ENCODE data around the gene TMCC2.

Gene TMCC2

DNA sequence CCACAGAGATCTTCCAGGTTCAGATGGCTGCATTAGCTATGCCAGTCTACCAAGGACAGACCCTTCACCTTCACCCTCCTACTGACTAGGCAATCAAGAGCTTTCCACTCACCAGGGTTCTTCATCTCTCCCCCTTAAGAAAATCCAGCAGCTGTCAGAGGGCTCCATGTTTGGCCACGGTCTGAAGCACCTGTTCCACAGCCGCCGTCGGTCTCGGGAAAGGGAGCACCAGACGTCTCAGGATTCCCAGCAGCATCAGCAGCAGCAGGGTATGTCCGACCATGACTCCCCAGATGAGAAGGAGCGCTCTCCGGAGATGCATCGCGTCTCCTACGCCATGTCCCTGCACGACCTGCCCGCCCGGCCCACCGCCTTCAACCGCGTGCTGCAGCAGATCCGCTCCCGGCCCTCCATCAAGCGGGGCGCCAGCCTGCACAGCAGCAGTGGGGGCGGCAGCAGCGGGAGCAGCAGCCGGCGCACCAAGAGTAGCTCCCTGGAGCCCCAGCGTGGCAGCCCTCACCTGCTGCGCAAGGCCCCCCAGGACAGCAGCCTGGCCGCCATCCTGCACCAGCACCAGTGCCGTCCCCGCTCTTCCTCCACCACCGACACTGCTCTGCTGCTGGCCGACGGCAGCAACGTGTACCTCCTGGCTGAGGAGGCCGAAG lies 13.8 kb downstream of the TMCC2 start:
- no peak for DNase-seq

DNA sequence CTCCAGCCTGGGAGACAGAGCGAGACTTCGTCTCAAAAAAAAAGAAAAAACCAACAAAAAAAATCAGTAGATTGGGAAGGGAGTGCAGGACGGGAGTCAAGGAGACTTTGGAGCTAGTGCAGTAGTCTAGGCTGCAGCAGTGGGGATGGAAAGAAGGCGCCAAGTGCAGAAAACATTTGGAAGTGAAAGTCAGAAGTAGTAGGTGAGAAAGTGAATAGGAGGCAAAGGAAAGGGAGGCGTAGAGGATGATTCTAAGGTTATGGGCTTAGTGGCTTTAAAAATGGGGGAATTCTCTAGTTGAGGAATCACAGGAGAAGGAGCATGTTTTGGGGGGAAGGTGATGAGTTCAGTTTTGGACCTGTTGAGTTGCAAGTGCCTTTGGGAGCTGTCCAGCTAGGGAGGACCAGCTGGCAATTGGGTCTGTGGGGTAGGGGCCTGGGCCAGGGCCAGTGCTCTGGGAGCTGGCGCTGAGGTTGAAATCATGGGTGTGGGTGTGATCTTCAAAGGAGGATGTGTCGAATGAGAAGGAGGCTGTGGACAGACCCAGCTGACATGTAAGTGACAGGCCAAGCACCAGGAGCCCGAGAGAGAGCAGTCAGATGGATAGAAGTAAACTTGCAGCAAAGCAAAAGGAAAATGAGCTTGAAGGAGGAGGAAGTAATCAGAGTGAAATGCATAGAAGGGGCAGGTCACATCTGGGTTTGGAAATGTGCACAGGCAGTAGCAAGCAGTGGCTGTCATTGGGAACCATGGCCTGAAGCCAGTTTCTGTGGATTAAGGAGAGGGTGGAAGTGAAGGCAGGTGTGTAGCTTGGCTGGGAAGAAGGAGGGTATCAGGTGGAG lies 15.8 kb downstream of the TMCC2 start:
- DNase-seq, result no peak

DNA sequence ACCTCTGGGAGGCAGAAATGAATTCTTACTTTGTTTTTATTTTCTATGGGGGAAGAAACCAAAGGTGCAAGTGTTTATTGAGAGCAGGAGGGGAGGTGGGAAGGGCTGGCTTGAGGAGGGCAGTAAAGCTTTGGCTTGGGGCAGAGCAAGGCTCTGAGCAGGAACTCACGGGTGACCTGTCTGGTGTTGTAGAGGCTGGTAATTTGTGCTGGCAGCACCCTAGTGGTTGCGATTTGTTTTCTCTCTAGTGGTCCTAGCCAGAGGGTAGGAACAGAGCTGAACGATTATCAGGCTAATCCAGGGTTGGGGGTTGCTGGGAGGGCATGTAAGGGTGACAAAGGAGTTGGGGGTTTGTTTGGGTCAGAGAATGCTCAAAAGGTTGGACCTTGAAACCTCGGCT lies 16.6 kb downstream of the TMCC2 start:
- DNase-seq, result no peak

DNA sequence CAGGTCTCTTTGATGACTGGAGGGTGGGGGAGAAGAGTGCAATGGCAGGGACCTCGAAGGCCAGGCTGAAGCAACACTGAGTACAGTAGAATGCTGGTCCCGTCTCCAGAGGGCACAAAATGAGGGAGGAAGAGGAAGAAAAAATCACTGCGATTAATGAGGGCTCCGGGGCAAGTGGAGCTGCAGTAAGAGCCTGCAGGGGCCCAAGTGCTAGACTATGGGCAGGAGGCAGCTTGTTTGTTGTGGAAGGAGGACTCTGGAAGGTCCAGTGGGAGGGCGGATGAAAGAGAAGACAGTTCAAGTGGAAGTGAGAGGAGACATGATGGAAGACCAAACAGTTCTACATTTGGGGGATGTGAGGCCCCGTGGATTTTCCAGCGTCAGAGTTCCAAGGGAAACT lies 17.4 kb downstream of the TMCC2 start:
- DNase-seq, result no peak

DNA sequence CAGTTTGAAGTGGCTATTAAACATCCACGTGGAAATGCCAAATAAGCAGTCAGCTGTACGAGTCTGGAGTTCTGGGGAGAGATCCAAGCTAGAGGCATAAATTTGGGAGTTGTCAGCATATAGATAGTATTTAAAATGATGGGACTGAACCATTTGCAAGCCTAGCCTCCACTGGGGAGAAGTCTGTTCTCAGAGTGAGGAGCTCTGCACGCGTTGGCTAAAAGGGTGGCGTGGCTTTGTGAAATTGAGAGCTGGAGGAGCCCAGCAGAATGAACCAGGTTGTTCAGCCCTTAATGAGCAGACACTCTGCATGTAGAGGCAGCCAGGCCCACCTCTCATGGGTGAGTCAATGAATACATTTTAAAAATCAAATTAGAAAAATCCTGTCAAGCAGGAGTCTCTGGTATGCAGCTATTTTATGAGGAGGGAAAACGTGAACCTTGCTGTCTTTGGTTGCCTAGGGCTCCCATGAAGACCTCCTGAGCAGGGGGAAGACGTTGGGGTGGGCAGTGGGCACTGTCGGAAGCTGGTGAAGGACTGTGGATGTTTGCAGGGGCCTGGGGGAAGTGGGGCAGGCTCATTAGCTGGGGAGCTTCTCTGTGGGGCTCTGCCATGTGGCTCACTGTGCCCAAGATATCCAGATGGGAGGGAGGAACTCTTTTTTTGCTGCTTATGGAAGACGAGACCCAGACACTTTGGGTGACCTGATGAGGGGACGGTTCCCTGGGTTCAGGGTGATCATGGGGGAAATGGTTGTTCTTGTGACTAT lies 18.8 kb downstream of the TMCC2 start:
- DNase-seq, result no peak

DNA sequence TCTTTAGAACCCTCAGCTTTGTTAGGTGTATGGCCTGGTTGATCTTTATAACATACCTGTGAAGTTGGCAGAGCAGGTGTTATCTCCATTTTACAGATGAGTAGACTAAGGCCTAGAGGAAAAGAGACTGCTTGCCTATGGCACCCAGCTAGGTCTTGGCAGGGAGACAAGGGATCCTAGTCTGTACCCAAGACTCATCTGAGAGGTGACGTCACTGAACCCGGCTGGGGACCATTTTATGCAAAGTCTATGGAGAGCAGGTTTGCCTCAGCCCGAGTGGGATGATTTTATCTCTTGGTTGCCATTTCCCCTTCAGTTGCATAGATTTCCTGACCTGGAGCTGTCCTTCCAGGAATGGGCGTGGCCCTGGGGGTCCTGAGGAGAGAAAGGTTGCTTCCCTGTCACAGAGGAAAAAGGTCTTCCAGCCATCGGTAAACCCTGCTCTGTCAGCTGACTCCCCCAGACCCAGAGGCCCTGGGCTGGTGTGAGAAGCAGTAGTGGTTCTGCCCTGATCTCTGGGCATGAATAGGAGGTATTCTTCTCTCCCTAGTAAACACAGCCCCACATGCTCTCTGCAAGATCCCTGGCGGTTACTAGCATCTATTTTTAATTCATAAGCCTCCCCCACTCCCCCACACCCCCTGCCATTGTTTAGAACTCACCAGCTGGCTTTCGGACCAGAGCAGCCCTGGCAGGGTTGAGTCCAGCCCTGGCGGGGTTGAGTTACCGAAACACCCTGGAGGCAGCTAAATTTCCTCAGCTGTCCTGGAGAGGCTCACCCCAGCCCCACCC lies 19.6 kb downstream of the TMCC2 start:
- no peak for DNase-seq

DNA sequence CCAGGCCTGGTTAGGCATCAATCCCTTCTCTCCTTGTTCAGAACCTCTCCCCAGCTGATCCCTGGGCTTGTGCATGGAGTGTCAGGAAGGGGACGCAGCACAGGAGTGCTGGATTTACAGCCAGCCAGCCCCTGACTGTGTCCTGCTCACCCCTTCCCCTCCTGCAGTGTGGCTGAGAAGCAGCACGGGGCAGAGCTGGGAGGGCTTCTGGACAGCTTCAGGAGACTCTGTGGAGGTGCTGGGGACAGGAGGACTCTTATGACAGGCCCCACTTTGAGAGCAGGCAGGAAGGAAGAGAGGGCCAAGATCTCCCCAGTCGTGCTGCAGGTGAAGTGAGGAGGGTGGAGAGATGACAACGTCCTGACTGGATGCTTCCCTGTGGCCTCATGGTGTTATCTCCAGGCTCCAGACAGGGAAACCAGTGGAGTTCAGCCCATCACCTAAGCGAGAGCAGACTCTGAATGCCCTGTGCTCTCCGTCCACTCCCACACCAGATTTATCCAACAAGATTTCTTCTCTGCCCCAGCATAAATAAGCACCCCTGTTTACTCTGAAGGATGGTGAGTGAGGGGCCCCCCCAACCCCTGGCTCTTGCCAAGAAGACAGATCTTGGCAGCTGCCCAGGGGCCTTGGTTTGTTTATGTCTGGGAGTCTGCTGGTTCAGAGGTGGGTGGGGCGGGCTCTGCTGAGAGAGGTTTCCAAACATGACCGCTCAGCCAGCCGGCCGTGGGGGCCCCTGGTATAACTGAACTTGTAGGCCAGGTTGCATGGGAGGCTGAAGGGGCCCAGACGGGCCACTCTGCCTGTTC lies 21.3 kb downstream of the TMCC2 start:
- DNase-seq, result no peak

DNA sequence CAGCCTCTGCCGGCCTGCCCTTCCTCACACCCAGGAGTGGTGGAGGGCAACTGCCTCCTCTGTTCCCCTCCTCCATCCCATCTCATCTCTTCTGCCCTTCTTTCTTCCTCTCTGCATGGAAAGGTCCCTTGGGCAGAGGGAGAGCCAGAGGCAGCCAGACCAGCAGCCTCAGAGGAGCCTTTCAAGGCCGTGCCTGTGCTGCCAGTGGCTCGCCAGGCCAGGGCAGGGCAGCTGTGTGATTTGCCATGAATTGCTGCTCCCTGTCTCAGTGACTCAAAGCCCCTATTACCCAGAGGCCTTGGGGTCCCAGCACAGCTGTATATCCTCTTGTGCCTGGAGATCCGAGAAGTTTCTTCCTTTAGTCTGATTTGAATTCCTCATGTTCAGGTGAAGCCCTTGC lies 21.9 kb downstream of the TMCC2 start:
- DNase-seq, result no peak

DNA sequence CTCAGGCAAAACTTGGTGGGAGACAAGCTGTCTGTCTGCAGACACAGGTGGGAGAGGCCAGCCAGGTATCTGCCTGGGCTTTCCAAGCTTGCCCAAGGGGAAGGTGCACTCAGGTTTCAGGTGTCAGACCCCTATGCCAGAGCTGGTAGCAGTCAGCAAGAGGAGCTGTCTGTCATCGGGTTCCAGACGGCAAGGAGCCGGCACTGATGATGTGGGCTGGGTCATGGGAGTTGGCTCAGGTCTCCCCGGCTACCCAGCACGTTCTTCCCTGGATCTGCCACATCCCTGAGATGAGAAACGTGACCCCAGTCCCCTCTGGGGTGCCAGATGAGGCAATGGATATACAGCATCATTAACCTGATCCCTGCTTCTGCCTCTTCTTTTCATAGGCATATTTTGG lies 23.0 kb downstream of the TMCC2 start:
- no peak for DNase-seq

DNA sequence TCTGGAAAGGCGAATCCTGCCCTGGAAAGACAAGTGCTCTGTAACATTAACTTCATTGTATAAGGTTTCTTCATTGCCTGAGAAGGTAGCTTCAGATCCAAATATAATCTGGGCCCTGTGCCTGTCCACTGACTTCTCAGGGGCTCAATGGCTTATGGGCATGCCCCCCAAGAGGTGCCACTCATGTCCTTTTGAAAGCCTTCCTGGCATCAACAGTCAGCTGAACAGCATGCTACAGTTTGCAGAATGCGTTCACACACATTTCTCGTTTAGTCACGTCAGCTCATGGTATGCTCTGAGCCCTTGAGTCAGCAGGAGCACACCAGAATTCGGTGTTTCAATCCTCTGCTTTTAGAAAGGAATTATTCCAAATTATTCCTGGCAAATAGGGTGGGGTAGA lies 23.8 kb downstream of the TMCC2 start:
- DNase-seq, result no peak

DNA sequence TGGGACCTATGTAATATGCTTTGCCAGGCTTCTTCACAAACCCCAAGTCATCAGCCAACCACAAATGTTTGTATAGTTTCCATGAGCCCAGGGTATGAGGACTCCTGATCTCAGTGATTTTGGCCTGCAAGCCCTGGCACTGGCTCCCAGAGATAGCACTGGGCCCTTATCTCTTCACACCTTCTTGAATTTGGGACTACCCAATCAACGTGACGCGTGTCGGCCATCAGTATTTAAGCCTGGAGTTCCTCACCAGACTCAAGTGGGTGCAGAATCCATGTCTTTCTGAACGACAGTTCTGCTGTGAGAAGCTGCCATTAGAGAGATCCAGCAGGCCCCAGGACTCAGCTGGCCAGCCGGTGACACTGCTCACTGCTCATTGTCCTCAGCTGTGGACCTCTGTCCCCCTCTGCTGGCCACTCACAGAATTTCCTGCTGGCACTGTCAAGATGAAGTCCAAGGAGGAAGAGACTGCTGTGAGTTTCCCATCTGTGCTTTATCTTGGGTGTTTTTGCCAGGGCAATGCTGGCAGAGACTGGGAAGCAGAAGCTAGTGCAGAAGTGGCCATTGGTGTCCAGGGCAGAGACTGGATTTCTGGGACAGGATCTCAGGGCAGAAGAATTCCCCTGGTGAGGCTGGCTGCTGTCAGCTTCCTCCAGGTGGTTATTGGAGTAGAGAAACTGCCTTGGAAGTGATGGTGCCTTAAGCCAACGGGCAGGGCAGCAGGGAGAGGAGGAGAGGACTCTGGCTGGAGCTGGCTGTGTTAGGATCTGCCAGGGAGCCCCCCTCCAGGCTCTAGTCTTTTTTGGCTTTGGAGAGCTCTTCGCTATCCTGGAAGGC lies 28.4 kb downstream of the TMCC2 start:
- DNase-seq, result peak; percentile 90

DNA sequence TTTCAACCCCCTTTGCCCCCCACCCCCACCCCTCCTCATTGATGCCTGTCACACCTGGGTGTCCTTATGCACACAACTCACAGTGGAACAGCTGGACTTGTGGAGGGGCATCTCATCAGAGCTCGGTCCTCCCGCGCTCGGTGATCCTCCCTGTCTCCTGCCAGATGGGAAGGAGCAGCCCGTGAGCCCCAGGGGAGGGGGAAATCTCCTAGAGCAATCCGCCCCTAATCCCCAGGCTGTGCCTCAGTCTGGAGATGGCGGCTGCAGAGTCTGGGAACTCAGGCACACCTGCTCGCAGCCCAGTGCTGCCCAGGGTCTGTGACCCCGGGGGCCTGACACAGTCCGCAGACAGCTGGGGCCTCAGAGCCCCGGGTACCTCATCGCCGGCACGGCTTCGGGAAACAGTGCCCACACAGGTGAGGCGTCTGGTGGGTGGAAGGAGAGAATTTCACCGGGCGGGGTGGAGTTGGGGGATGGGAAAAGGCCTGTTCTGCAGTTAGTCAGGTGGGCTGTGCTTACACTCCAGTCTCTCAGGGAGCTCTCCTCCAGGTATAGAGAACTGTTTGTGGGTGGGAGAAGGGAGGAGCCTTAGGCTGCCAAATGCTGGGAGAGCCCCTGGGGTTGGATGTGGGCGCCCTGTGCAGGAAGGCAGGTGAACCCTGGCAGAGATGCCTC lies 29.3 kb downstream of the TMCC2 start:
- DNase-seq, result no peak

DNA sequence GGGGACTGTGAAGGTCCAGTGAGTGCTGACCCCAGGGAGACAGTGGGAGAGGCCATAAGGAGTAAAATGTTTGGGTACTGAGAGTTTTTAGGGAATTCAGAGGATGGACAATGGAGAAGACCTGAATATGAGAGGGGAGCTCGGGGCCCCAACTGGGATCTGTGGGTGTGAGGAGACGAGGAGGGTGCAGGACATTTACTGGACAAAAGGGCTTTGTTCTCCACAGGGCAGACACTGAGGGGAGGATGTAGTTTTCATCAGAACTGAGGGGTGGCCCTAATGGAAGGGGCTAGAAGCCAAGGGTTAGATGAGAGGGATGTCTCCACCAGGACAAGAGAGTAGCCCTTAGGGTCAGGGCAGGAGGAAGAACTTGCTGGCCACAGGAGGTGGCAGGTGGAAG lies 30.0 kb downstream of the TMCC2 start:
- no peak for DNase-seq

DNA sequence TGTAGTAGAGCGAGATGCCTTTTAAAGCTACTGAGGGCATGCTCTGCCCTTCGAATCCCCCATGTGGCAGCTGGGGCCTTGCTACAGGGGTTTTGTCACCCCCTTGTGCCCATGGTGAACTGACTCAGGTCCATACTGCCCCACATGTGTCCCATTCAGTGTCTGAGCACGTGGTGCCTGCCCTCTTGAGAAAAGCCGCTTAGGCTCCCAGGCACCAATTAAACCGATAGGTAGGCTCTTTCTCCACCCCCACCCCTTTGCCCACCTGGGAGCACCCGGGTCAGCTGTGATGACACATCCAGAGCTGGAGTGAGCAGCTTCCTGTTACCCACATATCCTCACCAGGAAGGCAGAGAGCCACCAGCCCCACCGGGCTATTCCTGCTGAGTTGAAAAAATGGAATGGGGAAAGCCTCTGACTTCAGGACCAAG lies 30.5 kb downstream of the TMCC2 start:
- DNase-seq, result no peak

DNA sequence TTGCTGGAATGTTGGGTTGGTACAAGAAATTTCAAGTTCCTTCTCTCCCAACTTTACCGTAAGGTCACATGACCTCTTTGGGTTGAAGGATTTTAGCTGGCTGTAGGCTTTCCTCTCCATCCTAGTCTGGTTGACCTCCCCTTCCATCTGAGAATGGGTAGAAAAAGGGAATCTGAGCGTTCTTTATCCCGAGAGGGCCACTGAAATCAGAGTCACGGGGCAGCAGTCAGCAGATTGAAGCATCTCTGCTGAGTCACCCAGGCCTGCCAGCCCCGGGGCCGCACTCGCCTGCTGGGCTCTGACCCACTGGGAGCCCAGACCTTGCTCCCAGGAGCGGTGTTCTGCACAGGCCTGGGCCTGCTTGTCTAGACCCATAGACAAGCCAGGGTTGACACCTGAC lies 31.0 kb downstream of the TMCC2 start:
- DNase-seq, result no peak

DNA sequence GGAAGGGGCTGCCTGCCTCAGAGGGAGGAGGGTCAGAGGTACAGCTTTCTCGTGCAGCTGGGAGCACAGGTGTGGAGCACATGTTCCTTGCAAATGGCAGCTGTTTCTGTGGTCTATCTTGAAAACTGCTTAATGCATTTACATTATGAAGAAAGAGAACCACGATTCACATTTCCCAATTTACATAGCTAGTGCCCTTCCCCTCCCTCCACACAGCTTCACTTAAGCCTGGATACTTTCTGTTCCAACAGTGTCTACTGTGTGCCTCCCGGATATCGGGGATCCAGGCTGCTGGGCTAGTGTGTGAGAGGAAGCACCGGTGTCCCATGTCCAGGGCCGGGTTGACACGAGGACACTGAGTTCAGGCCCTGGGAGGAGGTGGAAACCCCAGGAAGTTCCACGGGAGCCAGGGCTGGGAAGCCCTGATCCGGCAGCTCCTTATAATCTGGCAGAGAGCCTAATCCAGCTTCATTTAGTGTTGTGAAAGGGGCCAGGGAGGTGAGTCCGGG lies 31.6 kb downstream of the TMCC2 start:
- no peak for DNase-seq

DNA sequence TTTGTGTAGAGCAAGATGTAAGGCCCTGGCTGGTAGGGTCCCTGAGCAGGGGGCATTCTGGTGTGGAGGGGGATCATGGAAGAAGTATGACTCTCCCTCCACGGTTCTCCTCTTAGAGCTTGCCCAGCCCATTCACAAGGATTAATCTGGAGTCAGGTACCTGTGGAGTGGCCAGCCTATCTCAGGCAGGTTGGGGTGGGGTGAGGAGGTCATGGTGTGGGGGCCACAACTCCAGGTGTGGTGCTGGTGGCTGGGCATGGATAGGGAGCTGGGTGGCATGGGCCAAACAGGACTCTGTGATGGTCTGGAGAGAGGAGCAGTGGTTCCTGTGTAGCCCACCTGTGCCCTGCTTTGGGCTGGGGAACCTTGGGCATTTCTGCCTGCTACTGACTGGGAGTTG lies 32.3 kb downstream of the TMCC2 start:
- DNase-seq, result no peak

DNA sequence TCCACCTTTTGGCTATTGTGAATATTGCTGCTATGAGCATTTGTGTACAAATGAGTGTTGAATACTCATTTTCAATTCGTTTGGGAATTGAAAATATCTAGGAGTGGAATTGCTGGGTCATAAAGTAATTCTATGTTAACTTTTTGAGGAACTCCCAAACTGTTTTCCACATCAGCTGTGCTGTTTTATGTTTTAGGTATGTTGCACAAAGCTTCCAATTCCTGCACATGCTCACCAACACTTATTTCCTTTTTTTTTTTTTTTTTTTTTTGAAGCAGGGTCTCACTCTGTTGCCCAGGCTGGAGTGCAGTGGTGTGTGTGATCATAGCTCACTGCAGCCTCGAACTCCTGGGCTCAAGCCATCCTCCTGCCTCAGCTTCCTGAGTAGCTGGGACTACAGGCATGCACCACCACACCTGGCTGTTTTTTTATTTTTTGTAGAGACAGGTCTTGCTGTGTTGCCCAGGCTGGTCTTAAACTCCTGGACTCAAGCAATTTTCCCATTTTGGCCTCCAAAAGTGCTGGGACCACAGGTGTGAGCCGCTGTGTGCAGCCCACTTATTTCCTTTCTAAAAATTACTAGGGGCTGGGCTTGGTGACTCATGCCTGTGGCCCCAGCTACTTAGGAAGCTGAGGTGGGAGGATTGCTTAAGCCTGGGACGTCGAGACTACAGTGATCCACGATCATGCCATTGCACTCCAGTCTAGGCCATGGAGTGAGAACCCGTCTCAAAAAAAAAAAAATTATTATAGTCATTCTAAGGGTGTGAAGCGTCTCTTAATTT lies 33.4 kb downstream of the TMCC2 start:
- DNase-seq, result peak; percentile 31

DNA sequence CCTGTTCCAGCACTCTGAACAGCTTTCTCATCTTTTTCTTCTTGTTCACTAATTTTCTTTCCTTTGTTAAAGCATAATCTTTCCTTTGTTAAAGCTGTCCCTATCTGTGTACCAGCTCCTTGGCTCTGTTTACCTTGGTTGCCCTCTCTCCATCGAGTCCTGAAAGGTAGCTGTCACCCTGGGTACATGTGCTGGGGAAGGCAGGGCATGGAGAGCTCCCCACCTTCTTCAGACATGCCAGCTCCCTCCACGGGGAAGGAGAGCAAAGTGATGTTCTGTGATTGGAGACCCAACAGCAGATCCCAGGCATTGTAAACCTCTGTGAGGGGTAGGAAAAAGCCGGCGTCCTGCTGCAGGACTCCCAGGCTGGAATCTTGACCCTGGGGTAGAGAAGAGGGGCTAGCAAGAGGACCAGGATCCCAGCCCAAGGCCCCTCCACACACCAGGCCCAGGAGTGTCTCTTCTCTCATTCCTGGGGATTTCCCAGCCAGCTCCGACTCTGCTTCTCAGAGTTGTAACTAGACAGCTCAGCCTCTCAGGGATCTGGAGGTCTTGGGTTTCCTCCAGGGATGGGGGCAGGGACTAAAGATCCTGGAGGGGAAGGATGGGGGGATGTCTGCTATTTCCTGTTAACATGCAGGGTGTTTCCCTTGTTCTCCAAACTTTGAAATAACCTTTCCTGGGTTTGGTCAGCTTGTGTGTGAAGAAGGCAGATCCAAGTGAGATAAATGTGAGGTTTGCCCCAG lies 34.4 kb downstream of the TMCC2 start:
- no peak for DNase-seq

Data from stimulated activated CD4-positive, alpha-beta T cell treated with anti-CD3 and anti-CD28 coated beads, Interleukin-15, amount 100 ng/mL, for 24 hours (primary cell).